Measurements from ENCODE around the gene RAP1GDS1.
"Not testable (repeated sequence)": the region's sequence is repeated elsewhere in the genome, so short reads cannot be mapped to it uniquely, and the experiment has no call there.

Gene RAP1GDS1

GRCh38 chr4:98288671-98289070, 27.5 kb downstream of the RAP1GDS1 start:
- DNase-seq (ENCODE audit: low read depth in 2 of 2) = not testable (repeated sequence)

DNA sequence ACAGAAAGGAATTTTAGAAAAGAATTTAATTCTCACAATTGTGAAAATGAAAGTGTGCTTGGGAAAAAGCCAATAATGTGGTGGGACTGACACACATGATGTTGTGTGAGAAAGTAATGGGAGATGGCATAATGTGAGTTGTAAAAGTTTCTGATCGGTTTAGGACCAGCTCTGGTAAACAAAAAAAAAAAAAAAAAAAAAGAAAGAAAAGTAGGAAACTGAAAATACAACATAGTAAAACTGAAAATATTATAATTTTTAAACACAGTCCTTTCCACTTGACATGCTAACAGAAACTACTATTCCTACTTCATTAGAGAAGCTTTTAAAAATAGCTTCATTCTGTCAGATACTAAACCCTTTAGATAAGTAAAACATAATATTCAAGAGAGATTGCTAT, 28.2 kb downstream of the RAP1GDS1 start:
- DNase-seq (ENCODE audit: low read depth in 2 of 2) = no peak

DNA sequence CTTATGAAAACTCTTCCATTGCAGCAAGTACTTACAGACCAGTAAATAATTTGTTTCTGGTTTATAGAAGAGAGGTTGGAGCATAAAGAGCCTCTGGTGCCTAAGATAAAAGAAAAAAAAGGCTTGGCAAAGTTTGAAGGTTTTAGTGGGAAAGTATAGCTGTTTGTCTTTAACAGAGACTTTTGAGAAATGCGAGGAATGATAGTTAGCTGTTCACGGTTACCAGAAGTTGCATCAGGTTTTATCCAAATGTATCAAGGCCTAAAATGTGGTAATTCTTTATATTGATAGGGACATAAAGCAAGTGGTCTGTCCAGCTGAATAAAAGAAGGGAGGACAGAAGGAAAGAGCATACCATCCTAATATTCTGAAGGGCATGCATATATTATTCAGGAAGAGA, 29.3 kb downstream of the RAP1GDS1 start:
- DNase-seq (ENCODE audit: low read depth in 2 of 2) = no peak

DNA sequence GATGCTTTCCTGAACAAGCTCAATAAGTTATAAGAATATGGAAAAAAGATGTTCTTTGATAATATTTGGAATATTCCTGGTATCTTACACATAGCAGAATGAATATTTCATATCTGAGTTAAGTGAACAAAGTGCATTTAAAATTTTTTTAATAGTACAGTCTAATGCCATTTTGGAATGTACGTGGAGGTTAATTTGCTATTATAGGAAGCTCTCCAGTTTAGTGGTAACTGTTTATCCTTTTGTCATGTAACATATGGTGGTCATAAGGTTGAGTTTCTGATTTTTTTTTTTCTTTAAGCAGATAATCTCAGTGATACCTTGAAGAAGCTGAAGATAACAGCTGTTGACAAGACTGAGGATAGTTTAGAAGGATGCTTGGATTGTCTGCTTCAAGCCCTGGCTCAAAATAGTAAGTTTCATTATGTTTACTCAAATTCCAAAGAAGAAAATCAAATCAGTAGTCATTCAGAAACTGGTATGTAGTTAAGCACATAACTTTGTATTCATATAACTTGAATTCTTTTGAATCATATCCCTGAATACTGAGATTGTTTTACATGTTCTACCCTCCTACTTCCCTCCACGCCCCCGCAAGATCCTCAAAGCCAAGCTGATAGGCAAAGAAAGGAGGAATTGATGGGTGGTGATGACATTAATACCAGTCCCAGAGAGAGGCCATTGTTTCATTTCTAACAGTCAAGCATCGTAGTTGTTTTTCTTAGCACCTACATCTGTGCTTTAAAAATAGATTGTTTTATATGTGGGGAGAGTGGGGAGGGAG, 32.1 kb downstream of the RAP1GDS1 start:
- DNase-seq (ENCODE audit: low read depth in 2 of 2) = peak in 1 of 2 experiments; percentile 8

DNA sequence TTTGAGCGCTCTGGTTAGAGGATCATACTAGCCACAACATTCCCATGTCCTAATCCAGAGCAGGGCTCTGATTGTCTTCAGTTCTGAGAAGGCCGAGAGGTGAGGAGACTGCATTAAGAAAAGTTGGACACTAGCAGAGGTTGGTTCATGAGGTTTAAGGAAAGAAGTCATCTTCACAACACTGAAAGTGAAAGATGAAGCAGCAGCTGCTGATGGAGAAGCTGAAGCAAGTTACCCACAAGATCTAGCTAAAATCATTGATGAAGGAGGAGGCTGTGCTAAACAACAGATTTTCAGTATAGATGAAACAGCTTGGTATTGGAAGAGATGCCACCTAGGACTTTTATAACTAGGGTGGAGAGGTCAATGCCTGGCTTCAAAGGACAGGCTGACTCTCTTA, 36.8 kb downstream of the RAP1GDS1 start:
- DNase-seq (ENCODE audit: low read depth in 2 of 2) = no peak

- no peak for DNase-seq (ENCODE audit: low read depth in 2 of 2)
Measured at GRCh38 chr4:98300706-98301105, 39.5 kb downstream of the RAP1GDS1 start.

DNA sequence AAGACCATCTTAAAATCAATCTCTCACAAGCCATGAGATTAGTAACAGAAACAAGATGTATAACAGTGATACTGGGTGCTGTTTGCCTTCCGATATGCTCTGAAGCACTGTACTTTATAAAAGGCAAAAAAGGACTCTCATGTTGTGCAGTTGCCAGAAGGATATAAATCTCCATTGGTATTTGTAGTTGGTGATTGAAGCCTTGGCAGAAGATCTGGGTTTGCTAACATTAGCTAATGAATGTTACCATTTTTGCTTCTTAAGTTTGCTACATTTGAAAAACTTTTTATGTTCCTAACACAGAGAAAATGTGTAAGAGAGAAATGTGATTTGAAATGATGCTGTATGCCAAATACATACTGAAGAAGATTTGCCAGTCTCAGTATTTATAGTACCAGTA, 44.4 kb downstream of the RAP1GDS1 start:
- no peak for DNase-seq (ENCODE audit: low read depth in 2 of 2)

- DNase-seq (ENCODE audit: low read depth in 2 of 2) = no peak
Measured at GRCh38 chr4:98310867-98311266, 49.7 kb downstream of the RAP1GDS1 start.

DNA sequence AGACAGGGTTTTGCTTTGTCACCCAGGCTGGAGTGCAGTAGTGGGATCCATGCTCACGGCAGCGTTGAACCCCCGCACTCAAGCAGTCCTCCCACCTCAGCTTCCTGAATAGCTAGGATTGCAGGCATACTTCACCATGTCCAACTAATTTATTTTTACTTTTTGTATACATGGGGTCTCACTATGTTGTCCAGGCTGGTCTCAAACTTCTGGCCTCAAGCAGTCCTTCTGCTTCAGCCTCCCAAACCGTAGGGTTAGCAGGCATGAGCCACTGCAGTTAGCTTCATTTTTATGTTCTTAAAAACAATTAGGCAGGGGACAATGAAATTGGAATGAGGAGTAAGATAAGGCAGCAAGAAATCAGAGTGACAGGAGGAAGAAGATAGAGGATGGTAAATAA, 50.5 kb downstream of the RAP1GDS1 start:
- no peak for DNase-seq (ENCODE audit: low read depth in 2 of 2)

DNA sequence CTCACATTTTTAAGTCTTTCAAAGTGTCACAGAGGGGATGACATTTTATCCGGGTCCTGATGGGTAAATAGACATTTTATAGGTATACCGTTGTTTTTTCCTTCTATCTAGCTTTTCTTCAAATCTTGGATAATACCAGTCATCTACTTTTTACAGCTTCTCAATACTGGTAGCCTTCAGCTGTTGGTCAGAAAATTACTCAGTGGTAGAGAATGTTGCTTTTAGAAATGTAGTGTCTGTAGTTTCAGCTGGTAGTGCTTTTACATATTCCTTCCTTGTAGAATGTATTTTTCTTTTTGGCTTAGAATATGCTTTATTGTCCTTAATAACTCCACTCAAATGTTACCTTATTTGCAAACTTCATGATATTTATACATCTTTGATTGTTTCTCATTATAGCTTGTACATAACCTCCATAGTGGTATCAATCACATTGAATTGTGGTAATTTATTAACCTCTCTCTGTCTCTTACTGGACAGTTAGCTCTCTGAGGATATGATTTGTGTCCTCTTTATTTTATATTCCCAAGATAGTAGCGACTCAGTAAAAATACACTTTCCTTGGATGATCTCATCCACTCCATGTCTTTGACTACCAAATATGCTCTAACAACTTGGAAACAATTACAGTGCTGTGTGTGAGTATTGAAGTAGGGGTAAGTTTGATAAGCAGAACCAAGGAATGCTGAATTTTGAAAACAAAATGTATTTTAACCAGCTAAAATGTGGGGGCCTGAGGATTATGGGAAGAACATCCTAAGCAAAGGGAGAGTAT, 53.8 kb downstream of the RAP1GDS1 start:
- DNase-seq (ENCODE audit: low read depth in 2 of 2) = no peak

- no peak for DNase-seq (ENCODE audit: low read depth in 2 of 2)
Measured at GRCh38 chr4:98318521-98318920, 57.3 kb downstream of the RAP1GDS1 start.

DNA sequence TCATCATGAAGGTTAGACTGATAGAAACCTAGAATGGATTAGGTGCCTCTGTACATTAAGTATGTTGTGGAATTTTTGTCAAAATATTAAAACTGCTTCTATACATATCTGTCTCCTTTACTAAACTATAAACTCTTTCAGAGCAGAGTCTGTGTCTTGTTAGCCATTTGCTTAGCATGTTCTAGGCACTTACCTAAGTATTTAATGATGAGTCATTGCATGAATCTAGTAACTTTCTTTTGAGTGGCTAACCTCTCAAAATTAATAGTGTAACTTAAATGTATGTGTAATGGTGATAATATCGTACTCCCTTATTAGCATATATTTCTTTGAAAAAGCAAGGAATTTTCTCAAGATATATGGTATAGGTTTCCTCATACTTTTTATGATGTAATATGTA, 57.8 kb downstream of the RAP1GDS1 start:
- DNase-seq (ENCODE audit: low read depth in 2 of 2) = no peak

DNA sequence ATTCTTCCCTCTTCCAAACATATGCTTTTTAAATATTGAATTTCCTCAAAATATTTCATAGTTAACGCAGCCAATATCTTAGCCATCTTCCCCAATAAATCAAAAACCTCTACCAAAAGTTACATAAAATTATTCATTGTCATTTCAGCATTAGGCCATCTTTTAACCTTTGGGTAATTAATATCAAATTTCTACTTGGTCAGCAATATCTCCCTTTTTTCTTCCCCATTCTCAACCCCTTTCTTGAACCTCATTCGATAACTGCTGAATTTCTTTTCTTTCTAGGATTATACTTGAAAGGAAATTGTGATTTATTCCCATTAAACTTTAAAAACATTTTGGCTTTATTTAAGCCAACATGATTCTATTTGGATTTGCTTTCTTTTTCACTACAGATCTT, 65.0 kb downstream of the RAP1GDS1 start:
- DNase-seq (ENCODE audit: low read depth in 2 of 2) = no peak

DNA sequence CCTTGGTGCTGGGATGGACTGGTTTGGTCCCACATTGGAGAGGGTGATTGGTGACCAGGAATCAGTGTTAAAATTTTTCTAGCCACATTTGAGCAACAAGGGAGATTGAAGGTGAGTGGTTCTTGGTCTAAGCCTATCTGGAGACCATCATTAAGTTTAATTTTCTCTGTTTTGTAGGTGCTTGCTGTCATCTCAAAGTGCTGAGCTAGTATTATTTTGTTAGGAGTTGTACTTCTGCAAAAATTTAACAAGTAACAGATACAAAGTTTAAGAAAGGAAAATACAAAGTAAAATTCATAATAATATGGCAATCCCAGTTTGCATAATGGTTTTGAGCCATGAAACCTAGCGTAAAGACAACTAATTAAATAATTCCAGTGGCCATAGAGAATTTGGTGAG, 66.5 kb downstream of the RAP1GDS1 start:
- no peak for DNase-seq (ENCODE audit: low read depth in 2 of 2)

DNA sequence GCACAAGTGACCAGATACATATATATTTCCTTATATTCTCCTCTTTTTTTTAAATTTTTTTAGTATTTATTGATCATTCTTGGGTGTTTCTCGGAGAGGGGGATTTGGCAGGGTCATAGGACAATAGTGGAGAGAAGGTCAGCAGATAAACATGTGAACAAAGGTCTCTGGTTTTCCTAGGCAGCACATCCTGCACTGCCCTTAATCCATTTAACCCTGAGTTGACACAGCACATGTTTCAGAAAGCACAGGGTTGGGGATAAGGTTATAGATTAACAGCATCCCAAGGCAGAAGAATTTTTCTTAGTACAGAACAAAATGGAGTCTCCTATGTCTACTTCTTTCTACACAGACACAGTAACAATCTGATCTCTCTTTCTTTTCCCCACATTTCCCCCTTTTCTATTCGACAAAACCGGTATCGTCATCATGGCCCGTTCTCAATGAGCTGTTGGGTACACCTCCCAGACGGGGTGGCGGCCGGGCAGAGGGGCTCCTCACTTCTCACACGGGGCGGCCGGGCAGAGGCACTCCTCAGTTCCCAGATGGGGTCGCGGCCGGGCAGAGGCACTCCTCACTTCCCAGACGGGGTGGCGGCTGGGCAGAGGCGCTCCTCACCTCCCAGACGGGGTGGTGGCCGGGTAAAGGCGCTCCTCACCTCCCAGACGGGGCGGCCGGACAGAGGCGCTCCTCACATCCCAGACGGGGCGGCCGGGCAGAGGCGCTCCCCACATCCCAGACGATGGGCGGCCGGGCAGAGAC, 68.9 kb downstream of the RAP1GDS1 start:
- not testable (repeated sequence) for DNase-seq (ENCODE audit: low read depth in 2 of 2)

GRCh38 chr4:98332017-98332416, 70.8 kb downstream of the RAP1GDS1 start:
- DNase-seq (ENCODE audit: low read depth in 2 of 2) = no peak

DNA sequence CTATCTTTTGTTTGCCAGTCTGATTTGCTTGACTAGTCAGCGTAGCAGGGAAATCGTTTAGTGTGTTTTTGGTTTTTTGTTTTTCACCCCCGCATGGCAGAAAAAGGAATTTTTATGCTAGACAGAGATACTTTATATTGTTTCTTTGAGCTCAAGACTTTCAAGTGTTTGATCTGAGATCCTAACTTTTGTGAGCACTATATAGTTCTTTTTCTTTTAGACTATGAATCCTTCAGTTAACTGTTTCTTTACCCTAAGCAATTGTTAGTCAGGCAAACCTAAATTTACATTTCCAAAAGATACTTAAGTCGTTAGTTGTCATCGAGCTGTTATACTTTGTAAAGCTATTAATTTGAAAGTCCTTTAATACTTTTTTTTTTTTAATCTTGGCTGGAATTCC, 73.3 kb downstream of the RAP1GDS1 start:
- no peak for DNase-seq (ENCODE audit: low read depth in 2 of 2)

- no peak for DNase-seq (ENCODE audit: low read depth in 2 of 2)
Measured at GRCh38 chr4:98338761-98339438, 77.7 kb downstream of the RAP1GDS1 start.

DNA sequence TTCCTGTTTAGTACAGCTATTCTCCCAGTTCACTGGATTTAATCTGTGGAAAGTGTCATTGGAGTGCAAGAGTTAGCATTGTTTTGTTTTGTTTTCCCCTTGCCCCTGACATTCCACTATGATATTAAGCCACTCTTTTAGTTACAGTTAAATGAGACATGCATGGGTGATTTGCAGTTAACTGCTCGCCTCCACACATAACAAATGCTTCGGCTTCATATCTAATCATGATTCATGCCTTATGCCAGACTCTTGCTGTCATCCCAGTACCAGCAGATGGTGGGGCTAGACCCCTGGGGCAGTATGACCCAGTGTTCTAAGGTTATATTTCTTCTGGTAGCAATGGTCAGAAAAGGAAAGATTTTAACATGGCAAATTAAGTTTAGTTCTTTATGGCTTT, 80.1 kb downstream of the RAP1GDS1 start:
- no peak for DNase-seq (ENCODE audit: low read depth in 2 of 2)

- DNase-seq (ENCODE audit: low read depth in 2 of 2) = no peak
Measured at GRCh38 chr4:98343626-98344025, 82.4 kb downstream of the RAP1GDS1 start.

DNA sequence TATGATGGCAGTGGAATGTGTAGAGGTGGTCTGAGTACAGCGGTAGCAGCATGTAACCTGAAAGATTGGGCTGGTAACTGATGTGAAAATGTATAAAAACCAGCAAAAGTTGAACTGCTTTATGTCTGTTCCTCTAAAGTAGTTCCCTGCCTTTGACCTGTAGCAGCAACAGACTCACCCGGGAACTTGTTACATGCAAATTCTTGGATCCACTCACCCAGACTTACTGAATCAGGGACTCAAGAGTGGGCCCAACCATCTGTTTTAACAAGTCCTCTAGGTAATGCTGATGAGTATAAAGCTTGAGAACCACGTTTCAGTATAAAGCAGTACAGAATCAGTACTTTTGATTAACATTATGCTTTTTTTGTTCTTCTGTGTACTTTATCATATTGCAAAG, 84.7 kb downstream of the RAP1GDS1 start:
- DNase-seq (ENCODE audit: low read depth in 2 of 2) = no peak

GRCh38 chr4:98352396-98352795, 91.2 kb downstream of the RAP1GDS1 start:
- DNase-seq (ENCODE audit: low read depth in 2 of 2) = no peak
